K562 (cell line): ENCODE results near the gene AP1G1. TPM values are rescaled to one million over a fixed set of nuclear protein-coding genes. Genes with fewer than 3 reads are reported as not detected.

Experiments
- ATAC-seq: fragments of 200-7000 bp; cut with Tn5 transposase; 3 replicates; pipeline ENCODE4 v1.9.1; 2020; ENCODE audit warnings: moderate library complexity
- BruUV-seq: library from RNA; stranded (reverse); fragments of 400-500 nt; replicated peaks from 2 replicates; lab custom pipeline; 2021; lab: Mats Ljungman, UMichigan
- CTCF ChIA-PET: fragments of 300-600 bp; formaldehyde crosslinking; extraction: SDS; loops from one replicate; lab custom pipeline; 2021; ENCODE audit warnings: low intra/inter-chr PET ratio; lab: Yijun Ruan, JAX
- POLR2A ChIA-PET: fragments of 300-600, 350-650 bp; sonication (Branson Sonifier 250); formaldehyde crosslinking; extraction: SDS; loops from one replicate; lab custom pipeline; 2021; ENCODE audit warnings: antibody characterized with exemption, inconsistent platforms; lab: Yijun Ruan, JAX
- DNase-seq, 4 experiments: peaks; one replicate each; pipeline versions ENCODE4 v3.0.0 to v3.0.0-alpha.2; 2011 to 2018; ENCODE audit warnings: low spot score in 3 of 4, mixed read lengths in 3 of 4; ENCODE audit errors: extremely low read depth in 1 of 4
- FAIRE-seq: peaks from 2 replicates; lab custom pipeline; 2011; peaks lifted over from hg19 to GRCh38; lab: Jason Lieb, UNC
- H2AFZ ChIP-seq: 2 replicates; pipeline ENCODE4 v1.6.0; 2011; ENCODE audit warnings: low read depth, low read length, control low read depth, inconsistent platforms
- H3K27ac ChIP-seq: fragments of 200-600 bp; 3 replicates; pipeline ENCODE4 v1.8.0; 2011; ENCODE audit warnings: low read depth, mild to moderate bottlenecking, control low read depth, inconsistent platforms, low read length, moderate library complexity, mixed read lengths; ENCODE audit errors: extremely low read depth
- H3K27me3 ChIP-seq, 2 experiments: fragments of 300-600 bp in 1 of 2; 2 replicates in 1 of 2; 3 replicates in 1 of 2; pipeline versions ENCODE4 v1.6.0 to v1.8.0; 2011; ENCODE audit warnings: inconsistent platforms in 2 of 2, low read length in 2 of 2, mild to moderate bottlenecking in 1 of 2, mixed read lengths in 1 of 2, moderate library complexity in 1 of 2; ENCODE audit not compliant: control insufficient read depth in 2 of 2, insufficient read depth in 2 of 2
- H3K36me3 ChIP-seq: fragments of 300-600 bp; 3 replicates; pipeline ENCODE4 v1.8.0; 2011; ENCODE audit warnings: mild to moderate bottlenecking, low read length, inconsistent platforms; ENCODE audit not compliant: control insufficient read depth, insufficient read depth
- H3K4me1 ChIP-seq, 2 experiments: fragments of 200-600 bp in 1 of 2; replicated peaks in 1 of 2; 2 replicates in 1 of 2; 3 replicates in 1 of 2; pipeline versions ENCODE4 v1.5.1 to v1.8.0; 2011; ENCODE audit warnings: inconsistent platforms in 2 of 2, low read length in 2 of 2, mild to moderate bottlenecking in 1 of 2, mixed read lengths in 1 of 2, moderate library complexity in 1 of 2; ENCODE audit not compliant: control insufficient read depth in 2 of 2, insufficient read depth in 2 of 2
- H3K4me2 ChIP-seq: 2 replicates; pipeline ENCODE4 v1.6.1; 2011; ENCODE audit warnings: low read length, control low read depth, inconsistent platforms, mixed read lengths; ENCODE audit not compliant: insufficient read depth
- H3K4me3 ChIP-seq: fragments of 200-600 bp; sonication (generic), shearing (Covaris generic); 2 replicates; pipeline ENCODE4 v1.5.1; 2016; ENCODE audit warnings: control low read depth, inconsistent platforms
- H3K79me2 ChIP-seq: fragments of 200-600 bp; 3 replicates; pipeline ENCODE4 v1.8.0; 2011; ENCODE audit warnings: low read length, inconsistent platforms; ENCODE audit not compliant: control insufficient read depth, insufficient read depth
- H3K9ac ChIP-seq, 2 experiments: 2 replicates each; pipeline versions ENCODE4 v1.6.0 to v1.6.1; 2011; ENCODE audit warnings: low read depth in 2 of 2, low read length in 2 of 2, control low read depth in 1 of 2, inconsistent platforms in 1 of 2, mild to moderate bottlenecking in 1 of 2, mixed read lengths in 1 of 2; ENCODE audit not compliant: insufficient read depth in 1 of 2
- H3K9me1 ChIP-seq: one replicate; pipeline ENCODE4 v1.6.0; 2011; ENCODE audit warnings: inconsistent platforms, mild to moderate bottlenecking, low read length, moderate library complexity; ENCODE audit not compliant: control insufficient read depth, insufficient read depth
- H3K9me3 ChIP-seq: replicated peaks from 2 replicates; pipeline ENCODE4 v1.5.1; 2011; ENCODE audit warnings: low read depth, low read length, inconsistent platforms; ENCODE audit not compliant: control insufficient read depth, insufficient read depth
- H4K20me1 ChIP-seq: replicated peaks from 2 replicates; pipeline ENCODE4 v1.6.1; 2011; ENCODE audit warnings: low read length, inconsistent platforms, mixed read lengths; ENCODE audit not compliant: control insufficient read depth, insufficient read depth
- NFRKB ChIP-seq: fragments of 450-650 bp; IDR thresholded peaks from 2 replicates; pipeline ENCODE4 v1.6.1; 2016; ENCODE audit warnings: low read depth
- SP2 ChIP-seq: IDR thresholded peaks from 2 replicates; pipeline ENCODE4 v1.6.1; 2011; ENCODE audit warnings: mild to moderate bottlenecking, low read depth, low read length, moderate library complexity; ENCODE audit not compliant: poor library complexity, severe bottlenecking; ENCODE audit errors: extremely low read depth
- ZNF280A ChIP-seq: fragments of 450-650 bp; IDR thresholded peaks from 2 replicates; pipeline ENCODE4 v1.6.1; 2018; ENCODE audit warnings: mild to moderate bottlenecking, low read depth; ENCODE audit not compliant: partially characterized antibody
- WGBS: fragments of 100-300 bp; shearing (Covaris generic); methylation state at CpG from one replicate; pipeline ENCODE4 v1.1.6; 2016; ENCODE audit warnings: low coverage, mixed read lengths; ENCODE audit not compliant: insufficient coverage; ENCODE audit errors: missing lambda C conversion rate; 5-methylcytosine and 5-hydroxymethylcytosine counted together
- in situ Hi-C: fragments of 300-500 bp; cut with MboI; formaldehyde crosslinking; loops from 4 replicates; pipeline ENCODE4 v1.15.0; 2018; ENCODE audit warnings: inconsistent platforms, mixed read lengths
- intact Hi-C: fragments of 100-400 bp; cut with micrococcal nuclease; formaldehyde crosslinking; loops from 2 replicates; pipeline ENCODE4 v1.14.2; 2022
- polyA plus RNA-seq, 8 experiments: library from polyadenylated mRNA; depleted of rRNA in 4 of 8; stranded (reverse) in 5 of 8; unstranded in 3 of 8; fragments of >200 nt; fragmentation: Nextera tagmentation in 2 of 8; fragmentation: Illumina TruSeq in 1 of 8; extraction: Ambion mirVana in 2 of 8; extraction: Trizol in 1 of 8; gene quantifications; 2 replicates each; pipeline versions ENCODE4 v1.2.1 to v1.2.3, GENCODE V29; 2011 to 2014; ENCODE audit warnings: inconsistent platforms in 1 of 8, missing spikeins in 1 of 8
- total RNA-seq, 7 experiments: library from RNA; depleted of rRNA in 6 of 7; stranded (reverse); fragments of >200 nt in 6 of 7; fragmentation: Illumina TruSeq in 2 of 7; extraction: Trizol in 2 of 7; gene quantifications; 2 replicates each; pipeline versions ENCODE4 v1.2.1 to v1.2.3, GENCODE V29; 2011 to 2021; ENCODE audit warnings: low replicate concordance in 1 of 7

AP1G1 gene
- total and polyA plus RNA-seq, 9 of the 15 experiments (the other 6 are each of a cell fraction or from before 2014, with no cell fraction given): 7.0 to 59.2 (median 42.0) TPM

- CTCF ChIA-PET: no interaction called here
- peaks cover 58% of the 10 kb centered on the region; the same call in 2 of the 3 replicates for H3K36me3 ChIP-seq
- intact Hi-C loops: no loop called here
Measured at GRCh38 chr16:71780521-71781089, 28.0 kb downstream of the AP1G1 start.

More at GRCh38 chr16:71780521-71781089, 28.0 kb downstream of the AP1G1 start:
- H3K27ac ChIP-seq: no peak overlapping the region
- no peak for ATAC-seq
- H4K20me1 ChIP-seq: no peaks in the 10 kb centered on the region; the same call in 1 of the 2 replicates
- peaks cover 58% of the 10 kb centered on the region for H3K79me2 ChIP-seq
- POLR2A ChIA-PET: interaction anchor here (1.1 kb wide), 2 partner anchors 10 to 24 kb away, joined by 3 to 4 read pairs; no protein-coding TSS in a partner anchor
- TF ChIP-seq ZNF280A (no peak), NFRKB (no peak), SP2 (no peak)
- H3K4me3 ChIP-seq: no peak overlapping the region
- no peaks in the 10 kb centered on the region for H3K27me3 ChIP-seq
- in situ Hi-C loops: no loop called here
- no peaks in the 10 kb centered on the region for H3K9me3 ChIP-seq
- DNase-seq: no peak
- no peak overlapping the region for H3K9ac ChIP-seq
- no peak for FAIRE-seq
- no peak overlapping the region for H2AFZ ChIP-seq
- no peaks in the 10 kb centered on the region; a peak in 1 of 5 replicates for H3K4me1 ChIP-seq
- H3K9me1 ChIP-seq: no peaks in the 10 kb centered on the region
- BruUV-seq: no TSS peak
- H3K4me2 ChIP-seq: no peak overlapping the region
- WGBS: 98% methylated on average over 5 of the region's 6 CpGs
